Measurements from ENCODE around the gene LARGE1. TPM values are rescaled to one million over a fixed set of nuclear protein-coding genes. Genes with fewer than 3 reads are reported as not detected.

Gene LARGE1
- total and polyA plus RNA-seq, 9 of the 15 experiments (the other 6 are each of a cell fraction or from before 2014, with no cell fraction given), result 0.01 to 0.66 (median 0.14) TPM; not detected in 2

DNA sequence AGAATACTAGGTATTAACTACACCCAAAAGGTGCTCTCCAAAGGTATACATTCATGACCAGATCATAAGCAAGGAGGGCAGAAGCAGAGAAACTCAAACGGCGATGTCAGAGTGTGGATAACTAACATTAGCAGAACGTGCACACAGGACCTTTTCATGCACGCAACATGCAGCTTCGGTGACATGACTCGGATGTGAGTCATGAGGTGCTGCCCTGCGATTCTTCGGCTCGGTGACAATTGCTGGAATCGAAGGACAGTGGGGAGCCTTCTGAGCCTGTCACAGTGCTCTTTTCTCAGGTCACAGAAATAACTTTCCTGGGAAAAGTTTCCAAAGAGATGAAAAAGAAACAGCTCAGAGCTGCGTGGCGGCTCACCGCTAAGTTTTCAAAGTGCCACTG lies 443.6 kb downstream of the LARGE1 start:
- no peak overlapping the region for H3K4me2 ChIP-seq (ENCODE audit: insufficient read depth, low read length)
- BruUV-seq (replicated peaks), result no TSS peak
- no peak overlapping the region for H2AFZ ChIP-seq (ENCODE audit: low read depth, low read length)
- ATAC-seq (no peak), FAIRE-seq (no peak), DNase-seq (ENCODE audit: extremely low read depth in 1 of 4, low spot score in 3 of 4) (no peak)
- H3K9ac ChIP-seq (ENCODE audit: insufficient read depth in 1 of 2, low read depth in 2 of 2, low read length in 2 of 2), result no peak overlapping the region
- H4K20me1 ChIP-seq (replicated peaks; ENCODE audit: control insufficient read depth, insufficient read depth, low read length), result no peaks in the 10 kb centered on the region
- no peaks in the 10 kb centered on the region for H3K4me1 ChIP-seq (replicated peaks in 1 of 2; ENCODE audit: control insufficient read depth in 2 of 2, insufficient read depth in 2 of 2, low read length in 2 of 2)
- POLR2A ChIA-PET, result no interaction called here
- CTCF ChIA-PET (ENCODE audit: low intra/inter-chr PET ratio), result no interaction called here
- TF ChIP-seq ZNF239 (CRISPR knock-in tag; IDR thresholded peaks at IDR 0.05) (no peak), MTF1 (CRISPR knock-in tag; IDR thresholded peaks at IDR 0.05; ENCODE audit: borderline replicate concordance) (no peak), ATF7 (IDR thresholded peaks at IDR 0.05) (no peak), ELF4 (CRISPR knock-in tag; IDR thresholded peaks at IDR 0.05) (no peak), L3MBTL2 (IDR thresholded peaks at IDR 0.05) (no peak), MEF2A (IDR thresholded peaks at IDR 0.05; ENCODE audit: control insufficient read depth, low read depth, low read length) (no peak), MIER1 (IDR thresholded peaks at IDR 0.05; ENCODE audit: low read depth) (no peak)
- TF ChIP-seq, protein P1, sequence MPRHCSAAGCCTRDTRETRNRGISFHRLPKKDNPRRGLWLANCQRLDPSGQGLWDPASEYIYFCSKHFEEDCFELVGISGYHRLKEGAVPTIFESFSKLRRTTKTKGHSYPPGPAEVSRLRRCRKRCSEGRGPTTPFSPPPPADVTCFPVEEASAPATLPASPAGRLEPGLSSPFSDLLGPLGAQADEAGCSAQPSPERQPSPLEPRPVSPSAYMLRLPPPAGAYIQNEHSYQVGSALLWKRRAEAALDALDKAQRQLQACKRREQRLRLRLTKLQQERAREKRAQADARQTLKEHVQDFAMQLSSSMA (CRISPR knock-in tag; IDR thresholded peaks at IDR 0.05), result no peak
- TF ChIP-seq, protein P2, sequence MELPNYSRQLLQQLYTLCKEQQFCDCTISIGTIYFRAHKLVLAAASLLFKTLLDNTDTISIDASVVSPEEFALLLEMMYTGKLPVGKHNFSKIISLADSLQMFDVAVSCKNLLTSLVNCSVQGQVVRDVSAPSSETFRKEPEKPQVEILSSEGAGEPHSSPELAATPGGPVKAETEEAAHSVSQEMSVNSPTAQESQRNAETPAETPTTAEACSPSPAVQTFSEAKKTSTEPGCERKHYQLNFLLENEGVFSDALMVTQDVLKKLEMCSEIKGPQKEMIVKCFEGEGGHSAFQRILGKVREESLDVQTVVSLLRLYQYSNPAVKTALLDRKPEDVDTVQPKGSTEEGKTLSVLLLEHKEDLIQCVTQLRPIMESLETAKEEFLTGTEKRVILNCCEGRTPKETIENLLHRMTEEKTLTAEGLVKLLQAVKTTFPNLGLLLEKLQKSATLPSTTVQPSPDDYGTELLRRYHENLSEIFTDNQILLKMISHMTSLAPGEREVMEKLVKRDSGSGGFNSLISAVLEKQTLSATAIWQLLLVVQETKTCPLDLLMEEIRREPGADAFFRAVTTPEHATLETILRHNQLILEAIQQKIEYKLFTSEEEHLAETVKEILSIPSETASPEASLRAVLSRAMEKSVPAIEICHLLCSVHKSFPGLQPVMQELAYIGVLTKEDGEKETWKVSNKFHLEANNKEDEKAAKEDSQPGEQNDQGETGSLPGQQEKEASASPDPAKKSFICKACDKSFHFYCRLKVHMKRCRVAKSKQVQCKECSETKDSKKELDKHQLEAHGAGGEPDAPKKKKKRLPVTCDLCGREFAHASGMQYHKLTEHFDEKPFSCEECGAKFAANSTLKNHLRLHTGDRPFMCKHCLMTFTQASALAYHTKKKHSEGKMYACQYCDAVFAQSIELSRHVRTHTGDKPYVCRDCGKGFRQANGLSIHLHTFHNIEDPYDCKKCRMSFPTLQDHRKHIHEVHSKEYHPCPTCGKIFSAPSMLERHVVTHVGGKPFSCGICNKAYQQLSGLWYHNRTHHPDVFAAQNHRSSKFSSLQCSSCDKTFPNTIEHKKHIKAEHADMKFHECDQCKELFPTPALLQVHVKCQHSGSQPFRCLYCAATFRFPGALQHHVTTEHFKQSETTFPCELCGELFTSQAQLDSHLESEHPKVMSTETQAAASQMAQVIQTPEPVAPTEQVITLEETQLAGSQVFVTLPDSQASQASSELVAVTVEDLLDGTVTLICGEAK (IDR thresholded peaks at IDR 0.05), result no peak
- TF ChIP-seq, protein P2 (CRISPR knock-in tag; IDR thresholded peaks at IDR 0.05), result no peak
- H3K9me1 ChIP-seq (ENCODE audit: control insufficient read depth, insufficient read depth, low read length), result no peaks in the 10 kb centered on the region
- intact Hi-C loops (cut with micrococcal nuclease) (no loop called here), in situ Hi-C loops (cut with MboI) (no loop called here)
- H3K36me3 ChIP-seq (ENCODE audit: control insufficient read depth, insufficient read depth, low read length), result no peaks in the 10 kb centered on the region
- H3K27ac ChIP-seq (ENCODE audit: extremely low read depth, low read depth, low read length), result no peak overlapping the region
- H3K9me3 ChIP-seq (replicated peaks; ENCODE audit: control insufficient read depth, insufficient read depth, low read depth, low read length), result no peaks in the 10 kb centered on the region
- 1% methylated on average over 11 of the region's 13 CpGs for WGBS (ENCODE audit: insufficient coverage, low coverage, missing lambda C conversion rate)
- no peaks in the 10 kb centered on the region for H3K27me3 ChIP-seq (ENCODE audit: control insufficient read depth in 2 of 2, insufficient read depth in 2 of 2, low read length in 2 of 2)
- no peak overlapping the region for H3K4me3 ChIP-seq
- H3K79me2 ChIP-seq (ENCODE audit: control insufficient read depth, insufficient read depth, low read length), result no peaks in the 10 kb centered on the region

Measured in K562 (cell line).